Neuronal stem cell (in vitro differentiated cells): ENCODE data around the gene HSD17B7. TPM values are rescaled to one million over a fixed set of nuclear protein-coding genes. Genes with fewer than 3 reads are reported as not detected.
"Not testable (repeated sequence)": the region's sequence is repeated elsewhere in the genome, so short reads cannot be mapped to it uniquely, and the experiment has no call there.

Experiments used
- DNase-seq: peaks from one replicate; pipeline ENCODE4 v3.0.0-alpha.2; 2013; ENCODE audit warnings: low spot score
- H2AFZ ChIP-seq: one replicate; pipeline ENCODE4 v1.6.1; 2013; ENCODE audit warnings: mild to moderate bottlenecking, low read length, inconsistent platforms
- H2AK5ac ChIP-seq: 2 replicates; pipeline ENCODE4 v1.6.1; 2013; ENCODE audit warnings: low read depth, mild to moderate bottlenecking, inconsistent platforms, low read length, moderate library complexity, mixed read lengths
- H2BK120ac ChIP-seq: 2 replicates; pipeline ENCODE4 v1.6.1; 2013; ENCODE audit warnings: low read depth, mild to moderate bottlenecking, inconsistent platforms, low read length, moderate library complexity, mixed read lengths
- H2BK12ac ChIP-seq: one replicate; pipeline ENCODE4 v1.6.1; 2013; ENCODE audit warnings: low read length, inconsistent platforms
- H2BK15ac ChIP-seq: 2 replicates; pipeline ENCODE4 v1.6.1; 2013; ENCODE audit warnings: mild to moderate bottlenecking, low read length, inconsistent platforms, mixed read lengths
- H2BK5ac ChIP-seq: one replicate; pipeline ENCODE4 v1.6.1; 2013; ENCODE audit warnings: inconsistent platforms, mild to moderate bottlenecking, low read length, moderate library complexity
- H3K14ac ChIP-seq: one replicate; pipeline ENCODE4 v1.6.1; 2013; ENCODE audit warnings: low read length, inconsistent platforms
- H3K18ac ChIP-seq: 2 replicates; pipeline ENCODE4 v1.6.1; 2013; ENCODE audit warnings: low read length, inconsistent platforms
- H3K23ac ChIP-seq: 2 replicates; pipeline ENCODE4 v1.6.1; 2013; ENCODE audit warnings: low read depth, mild to moderate bottlenecking, mixed read lengths, low read length, inconsistent platforms; ENCODE audit not compliant: poor library complexity
- H3K27ac ChIP-seq: replicated peaks from 3 replicates; pipeline ENCODE4 v1.5.1; 2013; ENCODE audit warnings: low read length, inconsistent platforms
- H3K27me3 ChIP-seq, 3 experiments: 2 replicates each; pipeline ENCODE4 v1.6.1; 2013; ENCODE audit warnings: low read length in 3 of 3, mild to moderate bottlenecking in 2 of 3, inconsistent platforms in 1 of 3, low read depth in 1 of 3, mixed read lengths in 1 of 3, moderate library complexity in 1 of 3; ENCODE audit not compliant: control insufficient read depth in 3 of 3, insufficient read depth in 3 of 3
- H3K36me3 ChIP-seq, 2 donors: replicated peaks in 1 of 2; 2 replicates each; pipeline ENCODE4 v1.6.1; 2013; ENCODE audit warnings: low read length in 2 of 2; ENCODE audit not compliant: control insufficient read depth in 2 of 2, insufficient read depth in 2 of 2
- H3K4ac ChIP-seq: 2 replicates; pipeline ENCODE4 v1.6.1; 2013; ENCODE audit warnings: inconsistent platforms, mild to moderate bottlenecking, low read length, moderate library complexity
- H3K4me1 ChIP-seq, 2 donors: 1 replicate in 1 of 2; 2 replicates in 1 of 2; pipeline ENCODE4 v1.6.1; 2013; ENCODE audit warnings: low read length in 2 of 2, low read depth in 1 of 2; ENCODE audit not compliant: control insufficient read depth in 2 of 2, insufficient read depth in 1 of 2
- H3K4me2 ChIP-seq: one replicate; pipeline ENCODE4 v1.6.1; 2013; ENCODE audit warnings: mild to moderate bottlenecking, low read length, inconsistent platforms; ENCODE audit not compliant: insufficient read depth, poor library complexity, severe bottlenecking
- H3K4me3 ChIP-seq, 2 donors: 2 replicates each; pipeline ENCODE4 v1.5.1; 2013; ENCODE audit warnings: low read length in 2 of 2, mild to moderate bottlenecking in 2 of 2, inconsistent platforms in 1 of 2, moderate library complexity in 1 of 2
- H3K79me1 ChIP-seq: one replicate; pipeline ENCODE4 v1.6.1; 2013; ENCODE audit warnings: low read depth, mild to moderate bottlenecking, inconsistent platforms, low read length, moderate library complexity
- H3K9ac ChIP-seq: one replicate; pipeline ENCODE4 v1.6.1; 2013; ENCODE audit warnings: mild to moderate bottlenecking, low read depth, low read length, inconsistent platforms; ENCODE audit not compliant: poor library complexity
- H3K9me3 ChIP-seq, 2 donors: replicated peaks in 1 of 2; 2 replicates each; pipeline versions ENCODE3 to v1.6.1; 2013; ENCODE audit warnings: low read length in 2 of 2, mild to moderate bottlenecking in 2 of 2, inconsistent platforms in 1 of 2, low read depth in 1 of 2, mixed read lengths in 1 of 2, moderate library complexity in 1 of 2; ENCODE audit not compliant: control insufficient read depth in 2 of 2, insufficient read depth in 1 of 2
- H4K8ac ChIP-seq: one replicate; pipeline ENCODE4 v1.6.1; 2013; ENCODE audit warnings: low read depth, mild to moderate bottlenecking, inconsistent platforms, low read length, moderate library complexity
- H4K91ac ChIP-seq: one replicate; pipeline ENCODE4 v1.6.1; 2013; ENCODE audit warnings: low read length, low read depth, mild to moderate bottlenecking, inconsistent platforms; ENCODE audit not compliant: poor library complexity
- WGBS, 2 donors: extraction: QIAGEN DNeasy Blood & Tissue Kit; methylation state at CpG; one replicate each; pipeline ENCODE4 v1.1.7; 2013; ENCODE audit warnings: missing lambda C conversion rate in 2 of 2, mixed read lengths in 1 of 2; ENCODE audit not compliant: insufficient read length in 2 of 2, insufficient replicate concordance in 1 of 2; ENCODE audit errors: extremely low coverage in 2 of 2; 5-methylcytosine and 5-hydroxymethylcytosine counted together
- polyA plus RNA-seq, 2 experiments: library from polyadenylated mRNA; stranded (reverse); fragments of 200-250 nt; gene quantifications; one replicate each; pipeline ENCODE4 v1.2.3, GENCODE V29; 2013

HSD17B7 gene, protein sequence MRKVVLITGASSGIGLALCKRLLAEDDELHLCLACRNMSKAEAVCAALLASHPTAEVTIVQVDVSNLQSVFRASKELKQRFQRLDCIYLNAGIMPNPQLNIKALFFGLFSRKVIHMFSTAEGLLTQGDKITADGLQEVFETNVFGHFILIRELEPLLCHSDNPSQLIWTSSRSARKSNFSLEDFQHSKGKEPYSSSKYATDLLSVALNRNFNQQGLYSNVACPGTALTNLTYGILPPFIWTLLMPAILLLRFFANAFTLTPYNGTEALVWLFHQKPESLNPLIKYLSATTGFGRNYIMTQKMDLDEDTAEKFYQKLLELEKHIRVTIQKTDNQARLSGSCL
- 45.6 TPM for polyA plus RNA-seq (2013, experiment 1 of 2)
- polyA plus RNA-seq (2013, experiment 2 of 2), result 46.5 TPM

- peak within 1 kb of the TSS; percentile 58 to 84 for H3K4me3 ChIP-seq
- peak within 1 kb of the TSS; percentile 75 for H2AFZ ChIP-seq
- H3K18ac ChIP-seq, H2BK5ac ChIP-seq, H2BK12ac ChIP-seq, H3K4ac ChIP-seq, H4K91ac ChIP-seq, H4K8ac ChIP-seq, H2AK5ac ChIP-seq, H3K79me1 ChIP-seq, H3K27me3 ChIP-seq, H3K9me3 ChIP-seq, H3K23ac ChIP-seq, H3K4me1 ChIP-seq, H3K14ac ChIP-seq, H2BK15ac ChIP-seq, H2BK120ac ChIP-seq, H3K9ac ChIP-seq: not testable (repeated sequence)
- no CpG with 5 or more reads among the region's 49 CpGs for WGBS, 2 donors
- DNase-seq, result peak; percentile 78
- peaks cover 2 to 29% of the 10 kb centered on the region in 2 donors for H3K36me3 ChIP-seq
- H3K4me2 ChIP-seq, result peak within 1 kb of the TSS; percentile 26
- H3K27ac ChIP-seq, result peak within 1 kb of the TSS; percentile 73
Observed at GRCh38 chr1:162790303-162790984, at the start of gene HSD17B7. HSD17B7 (plus strand) TSS chr1:162790702; CDS start chr1:162790801, 99 bp downstream.

- Histone ChIP-seq H3K14ac (no peak overlapping the region), H2BK15ac (no peak overlapping the region), H3K27ac (no peak overlapping the region), H2AFZ (no peak overlapping the region), H3K9me3 (peaks cover 0 to 1% of the 10 kb centered on the region in 2 donors), H2AK5ac (no peak overlapping the region), H3K18ac (no peak overlapping the region), H2BK12ac (no peak overlapping the region), H3K4ac (no peak overlapping the region), H4K91ac (no peak overlapping the region), H3K4me2 (no peak overlapping the region), H3K23ac (no peak overlapping the region), H4K8ac (no peak overlapping the region), H3K27me3 (no peaks in the 10 kb centered on the region), H2BK120ac (no peak overlapping the region), H3K4me3 (no peak overlapping the region), H3K4me1 (peaks cover 0 to 3% of the 10 kb centered on the region in 2 donors), H2BK5ac (no peak overlapping the region), H3K36me3 (no peaks in the 10 kb centered on the region), H3K79me1 (no peaks in the 10 kb centered on the region), H3K9ac (no peak overlapping the region)
- DNase-seq, result no peak
- WGBS, 2 donors, result no CpG with 5 or more reads among the region's 4 CpGs
Observed at GRCh38 chr1:162740755-162741154, 49.7 kb upstream of the HSD17B7 start.

DNA sequence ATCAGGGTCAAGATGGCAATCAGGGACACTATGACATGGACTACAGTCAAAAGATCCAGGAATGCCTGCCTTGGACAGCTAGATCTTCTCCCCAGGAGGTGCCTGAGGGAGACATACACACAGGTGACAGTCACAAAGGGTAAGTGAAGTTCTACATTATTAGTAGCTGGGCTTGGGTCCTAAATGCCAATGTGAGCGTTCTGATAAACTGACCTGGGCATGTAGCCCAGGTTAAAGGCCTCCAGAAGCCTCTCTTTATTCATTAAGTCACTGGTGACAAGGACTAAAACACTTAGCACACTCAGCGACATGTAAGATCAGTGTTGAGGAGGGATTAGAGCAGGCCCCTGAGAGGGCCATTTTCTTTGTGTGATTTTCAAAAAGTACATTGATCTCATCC, 48.9 kb upstream of the HSD17B7 start:
- no peak overlapping the region for H3K27ac ChIP-seq
- H3K18ac ChIP-seq, result no peak overlapping the region
- no peaks in the 10 kb centered on the region for H3K79me1 ChIP-seq
- no peaks in the 10 kb centered on the region for H3K27me3 ChIP-seq
- H4K8ac ChIP-seq, result no peak overlapping the region
- DNase-seq, result no peak
- H3K14ac ChIP-seq, result no peak overlapping the region
- H2BK12ac ChIP-seq, result no peak overlapping the region
- H3K23ac ChIP-seq, result no peak overlapping the region
- no peak overlapping the region for H3K4me2 ChIP-seq
- no CpG with 5 or more reads among the region's 2 CpGs for WGBS, 2 donors
- peaks cover 0 to 3% of the 10 kb centered on the region in 2 donors for H3K4me1 ChIP-seq
- H3K36me3 ChIP-seq, result no peaks in the 10 kb centered on the region
- H2BK120ac ChIP-seq, result no peak overlapping the region
- no peak overlapping the region for H3K4ac ChIP-seq
- no peak overlapping the region for H2AK5ac ChIP-seq
- H3K9me3 ChIP-seq, result peaks cover 0 to 3% of the 10 kb centered on the region in 2 donors
- H2BK5ac ChIP-seq, result no peak overlapping the region
- no peak overlapping the region for H2BK15ac ChIP-seq
- no peak overlapping the region for H3K9ac ChIP-seq
- no peak overlapping the region for H4K91ac ChIP-seq
- H3K4me3 ChIP-seq, result no peak overlapping the region
- H2AFZ ChIP-seq, result no peak overlapping the region

- H3K4me1 ChIP-seq, H2AK5ac ChIP-seq, H3K4ac ChIP-seq, DNase-seq, H3K36me3 ChIP-seq, H3K18ac ChIP-seq, H2BK120ac ChIP-seq, H3K23ac ChIP-seq, H4K91ac ChIP-seq, H3K4me2 ChIP-seq, H4K8ac ChIP-seq, H3K4me3 ChIP-seq, H3K27ac ChIP-seq, H2AFZ ChIP-seq, H3K9ac ChIP-seq, H3K27me3 ChIP-seq, H3K14ac ChIP-seq, H2BK15ac ChIP-seq, H3K79me1 ChIP-seq, H2BK5ac ChIP-seq, H2BK12ac ChIP-seq, H3K9me3 ChIP-seq: not testable (repeated sequence)
- no CpG with 5 or more reads among the region's 14 CpGs for WGBS, 2 donors
Observed at GRCh38 chr1:162746264-162746942, 44.1 kb upstream of the HSD17B7 start.
